ENCODE results near the gene PAH. TPM values are rescaled to one million over a fixed set of nuclear protein-coding genes. Genes with fewer than 3 reads are reported as not detected.

Gene PAH
- total RNA-seq, 4 donors from 2014 or later: not detected

- no peak for TF ChIP-seq POLR2A (IDR thresholded peaks at IDR 0.05)
- no peak for TF ChIP-seq CTCF (IDR thresholded peaks at IDR 0.05)
- Histone ChIP-seq H3K27me3 (peaks cover 0 to 97% (median 13%) of the 10 kb centered on the region in 4 donors), H3K4me1 (peaks cover 0 to 7% (median 0%) of the 10 kb centered on the region in 3 donors), H3K4me3 (no peak overlapping the region), H3K36me3 (no peaks in the 10 kb centered on the region), H3K27ac (no peak overlapping the region), H3K9me3 (no peaks in the 10 kb centered on the region)
- intact Hi-C loops (cut with DNase I): no loop called here
- DNase-seq: no peak
- 8 to 12% methylated on average over 5 to 20 of the region's 21 CpGs for WGBS, 2 donors
These were observed 34.0 kb upstream of the PAH start for GRCh38 chr12:102950950-102951619.

DNA sequence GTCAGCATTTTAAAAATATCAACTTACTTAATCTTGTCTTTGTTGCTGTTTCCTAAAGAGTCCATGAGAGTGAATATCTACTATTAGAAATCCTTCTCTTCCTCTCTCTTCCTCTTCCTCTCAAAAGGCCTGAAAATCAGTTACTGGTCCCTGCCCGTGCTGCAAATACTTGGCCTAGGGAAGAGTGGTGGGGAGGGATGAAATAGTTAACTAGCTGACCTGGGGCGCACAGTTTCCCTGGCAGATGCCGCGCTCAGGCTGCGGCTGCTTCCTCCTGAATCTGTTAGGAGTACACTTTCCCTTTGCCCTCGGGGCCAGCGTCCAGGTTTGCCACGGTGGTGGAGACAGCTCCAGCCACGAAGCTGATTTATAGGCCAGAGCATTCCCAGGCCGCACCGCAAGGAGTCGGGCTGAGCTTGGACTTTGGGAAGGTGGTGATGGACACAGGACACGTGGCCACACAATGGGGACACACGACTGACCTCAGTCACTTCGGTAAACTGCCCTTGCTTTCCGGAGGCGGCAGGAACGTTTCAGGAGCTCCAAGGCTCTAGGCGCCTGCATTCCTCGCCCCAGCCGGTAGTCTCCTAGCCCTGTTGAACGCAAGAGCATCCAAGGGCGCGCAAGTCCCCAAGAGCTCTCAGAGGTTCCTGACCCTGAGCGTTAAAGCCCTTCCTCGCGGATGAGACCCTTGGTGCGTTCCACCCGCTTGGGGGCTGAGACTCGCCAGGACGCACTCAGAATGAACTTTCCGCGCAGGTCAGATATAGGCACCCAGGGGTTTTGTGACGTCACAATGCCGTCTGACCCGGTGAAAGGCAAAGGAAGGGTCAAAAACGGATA, 33.3 kb upstream of the PAH start:
- H3K27me3 ChIP-seq: peaks cover 0 to 97% (median 11%) of the 10 kb centered on the region in 4 donors

GRCh38 chr12:102948941-102949352, 31.9 kb upstream of the PAH start:
- peak; percentile 67 to 89 (median 78) for TF ChIP-seq CTCF (IDR thresholded peaks at IDR 0.05)
- no peak for TF ChIP-seq POLR2A (IDR thresholded peaks at IDR 0.05)
- no peaks in the 10 kb centered on the region for H3K9me3 ChIP-seq
- H3K27me3 ChIP-seq: peaks cover 0 to 85% (median 7%) of the 10 kb centered on the region in 4 donors
- 3 to 4% methylated on average over 9 to 11 of the region's 11 CpGs for WGBS, 2 donors
- H3K4me3 ChIP-seq: no peak overlapping the region
- H3K4me1 ChIP-seq: peaks cover 0 to 5% (median 0%) of the 10 kb centered on the region in 3 donors
- no peaks in the 10 kb centered on the region for H3K36me3 ChIP-seq
- H3K27ac ChIP-seq: no peak overlapping the region
- intact Hi-C loops (cut with DNase I): loop anchor here (10.0 kb wide), 1 partner anchor 596 kb away; no protein-coding TSS in a partner anchor
- DNase-seq: no peak

More for the DNA sequence above, 33.3 kb upstream of the PAH start:
- TF ChIP-seq POLR2A (IDR thresholded peaks at IDR 0.05) (no peak), CTCF (IDR thresholded peaks at IDR 0.05) (no peak)
- H3K4me3 ChIP-seq: no peak overlapping the region
- DNase-seq: no peak
- peaks cover 0 to 5% (median 0%) of the 10 kb centered on the region in 3 donors for H3K4me1 ChIP-seq
- intact Hi-C loops (cut with DNase I): no loop called here
- 3 to 7% methylated on average over 23 of the region's 37 CpGs for WGBS, 2 donors
- H3K9me3 ChIP-seq: no peaks in the 10 kb centered on the region
- no peak overlapping the region for H3K27ac ChIP-seq
- no peaks in the 10 kb centered on the region for H3K36me3 ChIP-seq

GRCh38 chr12:102946042-102946441, 29.0 kb upstream of the PAH start:
- no peaks in the 10 kb centered on the region for H3K9me3 ChIP-seq
- peaks cover 0 to 4% (median 0%) of the 10 kb centered on the region in 3 donors for H3K4me1 ChIP-seq
- no peak overlapping the region for H3K4me3 ChIP-seq
- peaks cover 0 to 57% (median 2%) of the 10 kb centered on the region in 4 donors for H3K27me3 ChIP-seq
- intact Hi-C loops (cut with DNase I): loop anchor here (10.0 kb wide), 1 partner anchor 599 kb away; no protein-coding TSS in a partner anchor
- WGBS, 2 donors: 29% methylated on average over 1 of the region's 2 CpGs; no CpG with 5 or more reads in 1 of the 2 donors
- TF ChIP-seq POLR2A (IDR thresholded peaks at IDR 0.05) (no peak), CTCF (IDR thresholded peaks at IDR 0.05) (no peak)
- no peak for DNase-seq
- H3K36me3 ChIP-seq: no peaks in the 10 kb centered on the region
- no peak overlapping the region for H3K27ac ChIP-seq
